BJ (cell line): ENCODE measurements around the gene IL13RA2. TPM values are rescaled to one million over a fixed set of nuclear protein-coding genes. Genes with fewer than 3 reads are reported as not detected.

Experiments
- CTCF ChIA-PET: fragments of 350-600 bp; formaldehyde crosslinking; extraction: SDS; loops from one replicate; lab custom pipeline; 2021; ENCODE audit warnings: antibody characterized with exemption, inconsistent platforms; lab: Yijun Ruan, JAX
- POLR2A ChIA-PET: fragments of 300-600 bp; sonication (Branson Sonifier 250); formaldehyde crosslinking; extraction: SDS; loops from one replicate; lab custom pipeline; 2021; ENCODE audit warnings: antibody characterized with exemption; lab: Charles Lee
- DNase-seq: peaks from one replicate; pipeline ENCODE4 v3.0.0-alpha.2; 2011; ENCODE audit warnings: low read depth
- H3K27me3 ChIP-seq: 2 replicates; pipeline ENCODE4 v1.6.0; 2011; ENCODE audit warnings: low read length; ENCODE audit not compliant: control insufficient read depth, insufficient read depth
- H3K36me3 ChIP-seq: 2 replicates; pipeline ENCODE4 v1.5.1; 2011; ENCODE audit warnings: low read length; ENCODE audit not compliant: control insufficient read depth, insufficient read depth
- H3K4me3 ChIP-seq: 2 replicates; pipeline ENCODE4 v1.5.1; 2011; ENCODE audit warnings: low read depth, mild to moderate bottlenecking, control low read depth, low read length
- polyA plus RNA-seq: library from polyadenylated mRNA; depleted of rRNA; stranded (reverse); fragments of >200 nt; gene quantifications from 2 replicates; pipeline ENCODE4 v1.2.3, GENCODE V29; 2011
- TF ChIP-seq, protein P1 (sequence below): IDR thresholded peaks from 2 replicates; pipeline ENCODE4 v1.5.1; 2011; ENCODE audit warnings: low read depth, mild to moderate bottlenecking, control low read depth, inconsistent platforms, low read length, moderate library complexity; ENCODE audit not compliant: insufficient read depth

IL13RA2 gene
- polyA plus RNA-seq, 1 experiment: 0.44 TPM

DNA sequence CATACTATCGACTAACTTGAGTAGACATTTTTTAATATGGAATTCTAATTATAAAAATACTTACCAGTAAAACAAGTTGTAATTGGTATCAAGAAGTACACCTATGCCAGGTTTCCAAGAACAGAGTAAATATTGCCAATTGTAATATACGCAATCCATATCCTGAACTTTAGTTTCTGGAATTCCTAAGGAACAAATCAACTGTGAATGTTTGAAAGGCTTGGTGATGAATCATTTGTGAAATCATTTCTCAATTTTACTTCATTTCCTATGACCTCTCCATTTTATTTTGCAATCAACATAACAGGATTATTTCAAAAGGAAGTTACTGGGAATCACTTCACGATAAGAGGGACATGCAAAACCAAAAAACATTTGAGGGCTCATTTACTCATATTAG is 3.7 kb downstream of the IL13RA2 start:
- TF ChIP-seq, protein P1, sequence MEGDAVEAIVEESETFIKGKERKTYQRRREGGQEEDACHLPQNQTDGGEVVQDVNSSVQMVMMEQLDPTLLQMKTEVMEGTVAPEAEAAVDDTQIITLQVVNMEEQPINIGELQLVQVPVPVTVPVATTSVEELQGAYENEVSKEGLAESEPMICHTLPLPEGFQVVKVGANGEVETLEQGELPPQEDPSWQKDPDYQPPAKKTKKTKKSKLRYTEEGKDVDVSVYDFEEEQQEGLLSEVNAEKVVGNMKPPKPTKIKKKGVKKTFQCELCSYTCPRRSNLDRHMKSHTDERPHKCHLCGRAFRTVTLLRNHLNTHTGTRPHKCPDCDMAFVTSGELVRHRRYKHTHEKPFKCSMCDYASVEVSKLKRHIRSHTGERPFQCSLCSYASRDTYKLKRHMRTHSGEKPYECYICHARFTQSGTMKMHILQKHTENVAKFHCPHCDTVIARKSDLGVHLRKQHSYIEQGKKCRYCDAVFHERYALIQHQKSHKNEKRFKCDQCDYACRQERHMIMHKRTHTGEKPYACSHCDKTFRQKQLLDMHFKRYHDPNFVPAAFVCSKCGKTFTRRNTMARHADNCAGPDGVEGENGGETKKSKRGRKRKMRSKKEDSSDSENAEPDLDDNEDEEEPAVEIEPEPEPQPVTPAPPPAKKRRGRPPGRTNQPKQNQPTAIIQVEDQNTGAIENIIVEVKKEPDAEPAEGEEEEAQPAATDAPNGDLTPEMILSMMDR: no peak
- H3K36me3 ChIP-seq: no peaks in the 10 kb centered on the region
- DNase-seq: no peak
- H3K27me3 ChIP-seq: no peaks in the 10 kb centered on the region
- ChIA-PET POLR2A (no interaction called here), CTCF (no interaction called here)
- H3K4me3 ChIP-seq: no peak overlapping the region

DNA sequence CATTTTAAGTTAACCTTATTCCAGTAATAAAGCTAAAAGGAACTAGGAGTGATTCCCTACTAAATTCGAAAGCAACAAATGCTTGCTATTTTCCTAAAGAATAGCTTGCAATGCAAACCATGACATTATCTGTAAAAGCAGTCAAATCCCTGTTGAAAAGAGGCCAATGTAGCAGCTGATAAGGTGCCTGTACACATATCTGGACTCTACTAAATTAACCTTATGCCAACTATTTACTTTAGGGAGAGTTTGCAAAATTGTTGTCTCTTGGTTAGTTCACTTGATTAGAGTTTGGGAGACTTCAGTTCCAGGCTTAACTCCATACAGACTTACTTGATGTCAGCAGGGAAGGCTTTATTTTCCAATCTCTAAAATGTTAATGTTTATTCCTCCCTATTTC is 6.0 kb downstream of the IL13RA2 start:
- DNase-seq: no peak
- H3K36me3 ChIP-seq: no peaks in the 10 kb centered on the region
- H3K27me3 ChIP-seq: no peaks in the 10 kb centered on the region
- TF ChIP-seq, protein P1: no peak
- ChIA-PET POLR2A (no interaction called here), CTCF (interaction anchor here (1.1 kb wide), 1 partner anchor 8 kb away, joined by 5 read pairs; no protein-coding TSS in a partner anchor)
- H3K4me3 ChIP-seq: no peak overlapping the region

DNA sequence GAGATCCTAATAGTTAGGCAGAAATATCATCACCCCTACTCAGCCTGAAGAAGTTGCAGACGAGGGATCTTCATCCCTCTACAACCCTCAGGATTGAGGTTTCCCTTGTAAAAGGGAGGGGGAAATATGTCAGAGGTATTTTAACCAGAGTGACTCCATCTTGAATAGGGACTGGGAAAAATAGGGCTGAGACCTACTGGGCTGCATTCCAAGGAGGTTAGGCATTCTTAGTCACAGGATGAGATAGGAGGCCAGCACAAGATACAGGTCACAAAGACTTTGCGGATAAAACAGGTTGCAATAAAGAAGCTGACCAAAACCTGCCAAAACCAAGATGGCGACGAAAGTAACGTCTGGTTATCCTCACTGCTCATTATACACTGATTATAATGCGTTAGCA is 17.5 kb downstream of the IL13RA2 start:
- H3K27me3 ChIP-seq: no peaks in the 10 kb centered on the region
- no peaks in the 10 kb centered on the region for H3K36me3 ChIP-seq
- TF ChIP-seq, protein P1: no peak
- CTCF ChIA-PET: no interaction called here
- no peak overlapping the region for H3K4me3 ChIP-seq
- POLR2A ChIA-PET: no interaction called here
- DNase-seq: no peak

DNA sequence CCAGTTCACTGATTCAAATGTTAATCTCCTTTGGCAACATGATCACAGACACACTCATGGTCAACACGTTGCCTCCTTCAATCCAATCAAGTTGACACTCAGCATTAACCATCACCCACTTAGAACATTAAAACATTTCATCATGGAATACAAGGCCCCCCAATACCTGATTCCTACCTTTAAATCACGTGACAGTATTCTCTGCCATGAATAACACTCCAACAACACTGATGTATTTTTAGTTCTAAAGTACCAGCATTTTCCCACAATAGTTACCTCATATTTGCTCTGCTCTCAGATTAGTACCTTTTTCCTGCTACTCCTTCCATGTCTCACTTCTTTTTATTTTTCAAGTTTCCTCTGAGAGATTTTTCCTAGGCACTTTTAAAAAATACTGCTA is 19.6 kb downstream of the IL13RA2 start:
- CTCF ChIA-PET: no interaction called here
- TF ChIP-seq, protein P1: no peak
- Histone ChIP-seq H3K36me3 (no peaks in the 10 kb centered on the region), H3K27me3 (no peaks in the 10 kb centered on the region), H3K4me3 (no peak overlapping the region)
- POLR2A ChIA-PET: no interaction called here
- DNase-seq: no peak

DNA sequence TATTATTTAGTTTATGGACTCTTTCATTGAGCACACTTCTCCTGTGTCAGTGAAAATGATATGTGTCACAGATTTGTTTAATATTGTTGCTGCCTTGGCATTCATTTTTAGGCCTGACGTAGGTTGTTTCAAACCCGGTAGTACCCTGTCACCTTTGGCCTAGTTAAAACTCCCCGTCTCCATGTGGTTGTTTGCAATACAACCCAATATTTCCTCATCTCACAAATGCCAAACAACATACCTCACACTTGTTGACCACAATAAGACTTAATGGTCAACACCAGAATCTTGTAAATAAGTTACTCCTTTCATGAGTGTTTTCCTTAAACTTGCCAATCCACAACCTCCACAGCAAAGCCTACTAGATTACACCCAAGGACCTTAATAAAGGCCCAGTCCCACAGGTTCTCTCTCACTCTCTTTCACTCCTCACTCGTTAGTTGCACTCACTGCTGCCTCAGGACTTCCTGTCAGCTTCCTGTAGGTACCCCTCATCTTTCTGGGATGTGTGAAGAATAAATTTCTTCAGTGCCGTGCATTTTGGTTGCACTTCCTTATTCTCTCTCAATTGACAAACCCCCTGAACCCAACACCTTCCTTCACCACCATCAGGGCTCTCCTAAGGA is 31.3 kb downstream of the IL13RA2 start:
- Histone ChIP-seq H3K27me3 (no peaks in the 10 kb centered on the region), H3K4me3 (no peak overlapping the region), H3K36me3 (no peaks in the 10 kb centered on the region)
- TF ChIP-seq, protein P1: no peak
- ChIA-PET POLR2A (no interaction called here), CTCF (no interaction called here)
- no peak for DNase-seq
